ENCODE data around the gene ARSB. TPM values are rescaled to one million over a fixed set of nuclear protein-coding genes. Genes with fewer than 3 reads are reported as not detected.

Gene ARSB
- total and polyA plus RNA-seq, 7 experiments from 2014 or later: 3.3 to 10.8 (median 4.8) TPM

DNA sequence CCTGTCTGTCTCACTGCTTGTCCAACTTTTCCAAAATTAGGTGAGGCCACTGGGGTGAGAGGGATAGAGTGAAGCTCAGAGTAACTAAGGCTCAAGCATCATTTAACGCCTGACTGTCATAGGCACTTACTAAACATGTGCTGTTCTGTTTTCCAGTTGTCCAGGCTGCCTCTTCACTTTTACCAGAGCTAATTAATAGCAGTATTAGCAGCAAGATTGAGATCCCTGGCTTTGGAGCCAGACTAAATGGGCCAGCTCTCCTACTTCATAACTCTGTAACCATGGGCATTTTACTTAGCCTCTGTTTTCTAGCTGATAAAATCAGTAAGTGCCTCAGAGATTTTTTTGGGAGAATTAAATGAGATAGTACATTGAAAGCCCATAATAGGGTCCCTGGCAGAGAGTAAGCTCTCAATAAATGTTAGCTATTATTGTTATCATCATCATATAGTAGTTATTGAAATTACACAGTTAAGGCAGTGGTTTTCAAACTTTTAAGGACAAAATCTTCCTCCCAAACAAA lies 190.4 kb downstream of the ARSB start:
- H3K27ac Mint-ChIP-seq: peak overlapping the region in 1 of 9 donors; percentile 8
- no peaks in the 10 kb centered on the region for H3K27me3 Mint-ChIP-seq
- no peak for DNase-seq
- peaks cover 0 to 6% (median 0%) of the 10 kb centered on the region in 11 donors for H3K9me3 Mint-ChIP-seq
- Histone ChIP-seq H3K9me3 (ENCODE audit: control insufficient read depth in 2 of 3, low read length in 3 of 3) (no peaks in the 10 kb centered on the region), H3K4me3 (ENCODE audit: low read length) (no peak overlapping the region), H3K27ac (ENCODE audit: low read depth, low read length) (no peak overlapping the region), H3K36me3 (ENCODE audit: control insufficient read depth in 2 of 3, insufficient read depth in 3 of 3, low read length in 3 of 3) (no peaks in the 10 kb centered on the region), H3K27me3 (ENCODE audit: control insufficient read depth in 2 of 2, insufficient read depth in 2 of 2, low read length in 2 of 2) (no peaks in the 10 kb centered on the region), H3K4me1 (ENCODE audit: control insufficient read depth in 2 of 2, insufficient read depth in 2 of 2, low read length in 2 of 2) (no peaks in the 10 kb centered on the region)
- H3K4me1 Mint-ChIP-seq: peaks cover 0 to 11% (median 0%) of the 10 kb centered on the region in 7 donors
- H3K4me3 Mint-ChIP-seq: no peak overlapping the region
- ATAC-seq: no peak
- ChIA-PET POLR2A (no interaction called here), CTCF (interaction anchor here (0.6 kb wide), 1 partner anchor 52 kb away, joined by 3 read pairs; no protein-coding TSS in a partner anchor)
- H3K36me3 Mint-ChIP-seq: peaks cover 0 to 15% (median 13%) of the 10 kb centered on the region in 5 donors
- intact Hi-C loops (cut with micrococcal nuclease): no loop called here

DNA sequence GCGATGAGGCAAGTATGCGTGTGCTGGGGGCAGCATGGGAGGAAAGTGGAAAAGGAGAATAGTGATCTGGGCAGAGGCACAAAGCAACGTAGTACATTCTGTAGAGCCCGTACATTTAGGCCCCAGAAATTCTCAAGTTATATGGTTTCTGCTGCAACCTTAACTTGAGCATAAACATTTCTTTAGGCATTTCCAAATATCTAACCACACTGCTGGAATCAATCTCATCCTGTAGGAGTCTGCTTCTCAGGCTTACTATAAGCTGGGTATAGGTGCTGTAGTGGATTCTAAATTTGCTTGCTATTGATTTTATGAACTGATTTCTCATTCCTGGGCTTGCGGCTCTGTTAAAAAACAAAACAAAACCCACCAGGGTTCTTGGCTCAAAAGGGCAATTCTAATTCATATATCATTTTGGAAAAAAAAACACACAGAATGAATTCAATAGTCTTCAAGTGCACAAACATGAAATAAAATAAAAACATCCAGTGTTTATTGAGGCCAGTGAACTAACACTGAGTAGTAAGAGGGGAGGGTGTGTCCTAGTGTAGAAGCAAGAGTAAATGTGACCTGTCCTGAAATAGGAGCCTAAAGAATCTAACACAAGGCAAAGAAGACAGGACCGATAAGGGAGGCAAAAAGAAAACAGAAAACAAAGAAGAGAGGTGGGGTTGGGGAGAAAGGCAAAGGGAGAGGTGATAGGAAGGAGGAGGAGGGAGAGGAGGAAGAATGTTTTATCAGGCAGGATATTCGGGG lies 191.0 kb downstream of the ARSB start:
- Mint-ChIP-seq H3K4me3 (no peak overlapping the region), H3K27ac (peak overlapping the region in 1 of 9 donors; percentile 8), H3K36me3 (peaks cover 0 to 16% (median 7%) of the 10 kb centered on the region in 5 donors), H3K4me1 (peaks cover 0 to 11% (median 0%) of the 10 kb centered on the region in 7 donors), H3K27me3 (no peaks in the 10 kb centered on the region), H3K9me3 (peaks cover 0 to 6% (median 0%) of the 10 kb centered on the region in 11 donors)
- H3K27ac ChIP-seq (ENCODE audit: low read depth, low read length): no peak overlapping the region
- ChIA-PET CTCF (no interaction called here), POLR2A (no interaction called here)
- DNase-seq: no peak
- H3K36me3 ChIP-seq (ENCODE audit: control insufficient read depth in 2 of 3, insufficient read depth in 3 of 3, low read length in 3 of 3): no peaks in the 10 kb centered on the region
- no peaks in the 10 kb centered on the region for H3K27me3 ChIP-seq (ENCODE audit: control insufficient read depth in 2 of 2, insufficient read depth in 2 of 2, low read length in 2 of 2)
- H3K9me3 ChIP-seq (ENCODE audit: control insufficient read depth in 2 of 3, low read length in 3 of 3): no peaks in the 10 kb centered on the region
- no peak for ATAC-seq
- intact Hi-C loops (cut with micrococcal nuclease): no loop called here
- H3K4me3 ChIP-seq (ENCODE audit: low read length): no peak overlapping the region
- no peaks in the 10 kb centered on the region for H3K4me1 ChIP-seq (ENCODE audit: control insufficient read depth in 2 of 2, insufficient read depth in 2 of 2, low read length in 2 of 2)

DNA sequence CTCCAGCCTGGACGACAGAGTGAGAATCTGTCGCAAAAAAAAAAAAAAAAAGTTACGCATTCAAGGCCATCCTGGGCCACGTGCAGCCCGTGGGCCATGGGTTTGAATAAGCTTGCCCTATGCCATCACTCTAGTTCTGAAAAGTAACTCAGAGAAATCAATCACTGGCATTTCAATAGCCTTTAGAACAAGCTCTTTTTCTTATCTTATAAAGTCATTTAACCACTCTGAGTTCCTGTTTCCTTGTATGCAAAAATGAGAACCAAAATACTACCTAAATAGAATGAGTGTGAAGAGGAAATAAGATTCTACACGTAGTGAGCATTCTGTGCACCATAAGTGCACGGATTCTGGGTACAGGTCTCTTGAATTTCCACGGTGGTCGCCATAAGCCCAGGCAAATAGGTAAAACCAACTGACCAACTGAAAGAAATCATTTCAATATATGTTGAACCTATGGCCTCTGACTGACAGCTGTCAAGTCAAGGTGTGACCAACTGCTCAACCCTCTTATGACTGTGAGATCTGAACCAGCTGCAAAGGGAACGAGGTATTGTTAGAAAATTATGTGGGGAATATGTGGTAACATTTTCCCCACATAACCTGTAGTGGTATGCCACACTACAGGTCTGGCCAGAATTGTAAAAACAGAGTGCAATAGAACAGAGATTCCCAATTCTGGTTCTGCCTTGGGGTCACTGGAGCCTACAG lies 192.6 kb downstream of the ARSB start:
- no peak overlapping the region for H3K27ac ChIP-seq (ENCODE audit: low read depth, low read length)
- H3K36me3 Mint-ChIP-seq: peaks cover 0 to 17% (median 10%) of the 10 kb centered on the region in 5 donors
- H3K36me3 ChIP-seq (ENCODE audit: control insufficient read depth in 2 of 3, insufficient read depth in 3 of 3, low read length in 3 of 3): no peaks in the 10 kb centered on the region
- H3K4me3 Mint-ChIP-seq: no peak overlapping the region
- CTCF ChIA-PET: no interaction called here
- DNase-seq (no peak), ATAC-seq (no peak)
- no peak overlapping the region for H3K27ac Mint-ChIP-seq
- H3K9me3 ChIP-seq (ENCODE audit: control insufficient read depth in 2 of 3, low read length in 3 of 3): no peaks in the 10 kb centered on the region
- no peak overlapping the region for H3K4me3 ChIP-seq (ENCODE audit: low read length)
- H3K27me3 Mint-ChIP-seq: no peaks in the 10 kb centered on the region
- no peaks in the 10 kb centered on the region for H3K4me1 ChIP-seq (ENCODE audit: control insufficient read depth in 2 of 2, insufficient read depth in 2 of 2, low read length in 2 of 2)
- POLR2A ChIA-PET: no interaction called here
- intact Hi-C loops (cut with micrococcal nuclease): no loop called here
- peaks cover 0 to 4% (median 0%) of the 10 kb centered on the region in 11 donors for H3K9me3 Mint-ChIP-seq
- peaks cover 0 to 11% (median 0%) of the 10 kb centered on the region in 7 donors for H3K4me1 Mint-ChIP-seq
- H3K27me3 ChIP-seq (ENCODE audit: control insufficient read depth in 2 of 2, insufficient read depth in 2 of 2, low read length in 2 of 2): no peaks in the 10 kb centered on the region

DNA sequence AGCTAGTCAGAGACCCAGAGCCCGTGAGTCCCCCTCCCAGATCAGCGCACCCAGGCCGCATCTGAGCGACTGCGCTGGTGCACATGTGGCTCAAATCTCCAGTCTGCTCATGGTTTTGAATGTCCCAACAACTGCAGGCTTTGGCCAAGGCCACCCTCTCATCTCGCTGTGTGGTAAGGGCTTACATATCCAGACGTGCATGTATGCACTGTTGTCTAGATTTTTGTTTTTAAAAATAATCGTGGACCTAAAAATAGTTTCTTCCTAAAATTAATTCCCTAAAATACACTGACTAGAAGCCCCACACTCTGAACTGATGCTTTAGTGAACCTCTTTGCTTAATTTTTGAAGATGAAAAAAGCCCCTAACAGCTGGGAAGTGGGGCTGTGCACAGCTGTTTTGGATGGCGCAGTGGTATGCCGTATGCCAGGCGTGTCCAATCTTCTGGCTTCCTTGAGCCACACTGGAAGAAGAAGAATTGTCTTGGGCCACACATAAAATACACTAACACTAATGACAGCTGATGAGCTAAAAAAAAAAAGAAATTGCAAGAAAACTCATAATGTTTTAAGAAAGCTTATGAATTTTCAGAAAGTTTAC lies 193.5 kb downstream of the ARSB start:
- peaks cover 0 to 26% (median 6%) of the 10 kb centered on the region in 5 donors for H3K36me3 Mint-ChIP-seq
- DNase-seq (no peak), ATAC-seq (no peak)
- H3K4me3 Mint-ChIP-seq: no peak overlapping the region
- Histone ChIP-seq H3K27ac (ENCODE audit: low read depth, low read length) (no peak overlapping the region), H3K9me3 (ENCODE audit: control insufficient read depth in 2 of 3, low read length in 3 of 3) (no peaks in the 10 kb centered on the region), H3K4me3 (ENCODE audit: low read length) (no peak overlapping the region), H3K4me1 (ENCODE audit: control insufficient read depth in 2 of 2, insufficient read depth in 2 of 2, low read length in 2 of 2) (no peaks in the 10 kb centered on the region), H3K27me3 (ENCODE audit: control insufficient read depth in 2 of 2, insufficient read depth in 2 of 2, low read length in 2 of 2) (no peaks in the 10 kb centered on the region), H3K36me3 (ENCODE audit: control insufficient read depth in 2 of 3, insufficient read depth in 3 of 3, low read length in 3 of 3) (no peaks in the 10 kb centered on the region)
- no peak overlapping the region for H3K27ac Mint-ChIP-seq
- peaks cover 0 to 4% (median 0%) of the 10 kb centered on the region in 11 donors for H3K9me3 Mint-ChIP-seq
- H3K27me3 Mint-ChIP-seq: no peaks in the 10 kb centered on the region
- intact Hi-C loops (cut with micrococcal nuclease): no loop called here
- POLR2A ChIA-PET: no interaction called here
- CTCF ChIA-PET: no interaction called here
- H3K4me1 Mint-ChIP-seq: peaks cover 0 to 11% (median 0%) of the 10 kb centered on the region in 7 donors

DNA sequence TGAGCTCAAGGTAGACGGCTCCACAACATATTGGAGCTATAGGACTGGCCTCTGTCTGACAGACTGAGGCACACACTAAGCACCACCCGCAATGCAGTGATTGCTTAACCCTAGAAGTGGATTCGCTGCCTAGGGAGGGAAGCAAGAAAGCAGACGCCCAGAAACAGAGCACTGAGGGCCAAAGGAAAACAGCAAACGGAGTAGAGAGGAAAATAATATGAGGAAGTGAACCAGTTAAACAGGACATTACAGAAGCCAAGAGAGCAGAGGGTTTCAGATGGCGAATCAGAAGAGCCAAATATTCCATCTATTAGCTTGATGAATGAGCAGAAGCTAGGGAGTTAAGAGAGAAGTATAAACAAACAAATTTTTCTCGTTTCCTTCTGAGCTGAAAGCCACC lies 197.3 kb downstream of the ARSB start:
- no peaks in the 10 kb centered on the region for H3K4me1 ChIP-seq (ENCODE audit: control insufficient read depth in 2 of 2, insufficient read depth in 2 of 2, low read length in 2 of 2)
- ATAC-seq (no peak), DNase-seq (no peak)
- intact Hi-C loops (cut with micrococcal nuclease): no loop called here
- ChIA-PET CTCF (no interaction called here), POLR2A (no interaction called here)
- H3K36me3 ChIP-seq (ENCODE audit: control insufficient read depth in 2 of 3, insufficient read depth in 3 of 3, low read length in 3 of 3): no peaks in the 10 kb centered on the region
- Mint-ChIP-seq H3K4me3 (no peak overlapping the region), H3K9me3 (peaks cover 0 to 17% (median 3%) of the 10 kb centered on the region in 11 donors), H3K36me3 (peaks cover 1 to 37% (median 20%) of the 10 kb centered on the region in 5 donors), H3K27ac (no peak overlapping the region), H3K27me3 (no peaks in the 10 kb centered on the region), H3K4me1 (peaks cover 0 to 3% (median 0%) of the 10 kb centered on the region in 7 donors)
- no peaks in the 10 kb centered on the region for H3K27me3 ChIP-seq (ENCODE audit: control insufficient read depth in 2 of 2, insufficient read depth in 2 of 2, low read length in 2 of 2)
- H3K9me3 ChIP-seq (ENCODE audit: control insufficient read depth in 2 of 3, low read length in 3 of 3): no peaks in the 10 kb centered on the region
- H3K27ac ChIP-seq (ENCODE audit: low read depth, low read length): no peak overlapping the region
- H3K4me3 ChIP-seq (ENCODE audit: low read length): no peak overlapping the region

DNA sequence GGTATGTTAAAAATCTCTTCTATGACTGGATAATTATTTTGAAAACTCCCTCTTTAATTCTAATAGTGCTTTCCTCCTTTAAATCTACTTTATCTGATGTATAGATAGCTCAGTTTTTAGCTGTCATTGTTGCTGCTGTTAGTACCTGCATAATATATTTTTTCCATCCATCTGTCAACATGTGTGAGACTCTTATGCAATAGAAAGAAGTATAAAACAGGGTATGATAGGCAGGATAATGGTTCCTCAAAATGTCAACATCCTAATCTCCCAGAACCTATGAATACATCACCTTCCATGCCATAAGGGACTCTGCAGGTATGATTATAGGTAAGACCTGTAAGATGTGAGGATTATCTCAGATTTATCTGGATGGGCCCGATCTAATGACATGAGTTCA lies 199.7 kb downstream of the ARSB start:
- no peak for ATAC-seq
- no peak for DNase-seq
- no peaks in the 10 kb centered on the region for H3K27me3 Mint-ChIP-seq
- Histone ChIP-seq H3K27ac (ENCODE audit: low read depth, low read length) (no peak overlapping the region), H3K9me3 (ENCODE audit: control insufficient read depth in 2 of 3, low read length in 3 of 3) (no peaks in the 10 kb centered on the region), H3K36me3 (ENCODE audit: control insufficient read depth in 2 of 3, insufficient read depth in 3 of 3, low read length in 3 of 3) (peaks cover 0 to 2% (median 0%) of the 10 kb centered on the region in 3 experiments), H3K4me3 (ENCODE audit: low read length) (no peak overlapping the region), H3K4me1 (ENCODE audit: control insufficient read depth in 2 of 2, insufficient read depth in 2 of 2, low read length in 2 of 2) (no peaks in the 10 kb centered on the region), H3K27me3 (ENCODE audit: control insufficient read depth in 2 of 2, insufficient read depth in 2 of 2, low read length in 2 of 2) (no peaks in the 10 kb centered on the region)
- H3K4me1 Mint-ChIP-seq: peaks cover 0 to 1% (median 0%) of the 10 kb centered on the region in 7 donors
- H3K27ac Mint-ChIP-seq: no peak overlapping the region
- peaks cover 0 to 17% (median 3%) of the 10 kb centered on the region in 11 donors for H3K9me3 Mint-ChIP-seq
- intact Hi-C loops (cut with micrococcal nuclease): no loop called here
- ChIA-PET CTCF (no interaction called here), POLR2A (no interaction called here)
- H3K4me3 Mint-ChIP-seq: no peak overlapping the region
- H3K36me3 Mint-ChIP-seq: peaks cover 2 to 49% (median 40%) of the 10 kb centered on the region in 5 donors

Measured in naive thymus-derived CD4-positive, alpha-beta T cell (primary cell).